ENCODE measurements around the gene ATP13A3.

- TF ChIP-seq, protein P1, sequence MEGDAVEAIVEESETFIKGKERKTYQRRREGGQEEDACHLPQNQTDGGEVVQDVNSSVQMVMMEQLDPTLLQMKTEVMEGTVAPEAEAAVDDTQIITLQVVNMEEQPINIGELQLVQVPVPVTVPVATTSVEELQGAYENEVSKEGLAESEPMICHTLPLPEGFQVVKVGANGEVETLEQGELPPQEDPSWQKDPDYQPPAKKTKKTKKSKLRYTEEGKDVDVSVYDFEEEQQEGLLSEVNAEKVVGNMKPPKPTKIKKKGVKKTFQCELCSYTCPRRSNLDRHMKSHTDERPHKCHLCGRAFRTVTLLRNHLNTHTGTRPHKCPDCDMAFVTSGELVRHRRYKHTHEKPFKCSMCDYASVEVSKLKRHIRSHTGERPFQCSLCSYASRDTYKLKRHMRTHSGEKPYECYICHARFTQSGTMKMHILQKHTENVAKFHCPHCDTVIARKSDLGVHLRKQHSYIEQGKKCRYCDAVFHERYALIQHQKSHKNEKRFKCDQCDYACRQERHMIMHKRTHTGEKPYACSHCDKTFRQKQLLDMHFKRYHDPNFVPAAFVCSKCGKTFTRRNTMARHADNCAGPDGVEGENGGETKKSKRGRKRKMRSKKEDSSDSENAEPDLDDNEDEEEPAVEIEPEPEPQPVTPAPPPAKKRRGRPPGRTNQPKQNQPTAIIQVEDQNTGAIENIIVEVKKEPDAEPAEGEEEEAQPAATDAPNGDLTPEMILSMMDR (IDR thresholded peaks at IDR 0.05): no peak
- no peak for TF ChIP-seq EZH2 (IDR thresholded peaks at IDR 0.05; ENCODE audit: borderline replicate concordance, insufficient read depth, low read depth, low read length, poor library complexity, severe bottlenecking)
Measured at GRCh38 chr3:194465920-194466570, 20.8 kb downstream of the ATP13A3 start.

Measured in B cell (primary cell).